Measurements from ENCODE around the gene MAGI1. TPM values are rescaled to one million over a fixed set of nuclear protein-coding genes. Genes with fewer than 3 reads are reported as not detected.

The MAGI1 gene
- total RNA-seq, 3 donors from 2014 or later = 22.1 to 94.4 (median 70.5) TPM

DNA sequence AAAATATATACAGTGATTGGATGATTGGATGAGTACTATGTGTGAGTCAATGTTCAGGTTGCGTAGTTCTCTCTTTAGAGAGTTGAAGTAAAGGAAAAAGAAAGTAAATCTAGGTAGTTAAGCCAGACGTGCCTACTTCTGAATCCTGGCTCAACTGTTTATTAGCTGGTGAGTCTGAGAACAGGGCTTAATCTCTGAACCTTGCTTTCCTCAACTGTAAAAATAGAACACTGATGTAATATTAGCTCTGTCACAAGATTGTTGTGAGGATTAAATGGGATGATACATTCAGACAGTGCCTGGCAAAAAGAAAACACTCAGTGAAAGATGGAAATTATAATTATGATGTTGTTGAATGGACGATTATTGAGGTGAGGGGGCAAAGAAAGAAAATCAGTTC lies 413.4 kb downstream of the MAGI1 start:
- no peaks in the 10 kb centered on the region for H3K36me3 ChIP-seq
- TF ChIP-seq CTCF (IDR thresholded peaks at IDR 0.05) (no peak), POLR2AphosphoS5 (IDR thresholded peaks at IDR 0.05) (no peak), POLR2A (IDR thresholded peaks at IDR 0.05) (no peak)
- no peaks in the 10 kb centered on the region for H3K9me3 ChIP-seq
- DNase-seq (ENCODE audit: low spot score in 2 of 2) = no peak
- no peaks in the 10 kb centered on the region for H3K27me3 ChIP-seq
- no peaks in the 10 kb centered on the region for H3K4me1 ChIP-seq
- H3K27ac ChIP-seq = no peak overlapping the region
- intact Hi-C loops (cut with DNase I; ENCODE audit: low total_unique reads) = no loop called here
- H3K4me3 ChIP-seq = no peak overlapping the region

GRCh38 chr3:65623362-65623761 lies 415.4 kb downstream of the MAGI1 start:
- Histone ChIP-seq H3K27ac (no peak overlapping the region), H3K4me3 (no peak overlapping the region), H3K36me3 (no peaks in the 10 kb centered on the region), H3K4me1 (no peaks in the 10 kb centered on the region), H3K27me3 (no peaks in the 10 kb centered on the region), H3K9me3 (no peaks in the 10 kb centered on the region)
- intact Hi-C loops (cut with DNase I; ENCODE audit: low total_unique reads) = no loop called here
- TF ChIP-seq POLR2A (IDR thresholded peaks at IDR 0.05) (no peak), POLR2AphosphoS5 (IDR thresholded peaks at IDR 0.05) (no peak)
- DNase-seq (ENCODE audit: low spot score in 2 of 2) = no peak

DNA sequence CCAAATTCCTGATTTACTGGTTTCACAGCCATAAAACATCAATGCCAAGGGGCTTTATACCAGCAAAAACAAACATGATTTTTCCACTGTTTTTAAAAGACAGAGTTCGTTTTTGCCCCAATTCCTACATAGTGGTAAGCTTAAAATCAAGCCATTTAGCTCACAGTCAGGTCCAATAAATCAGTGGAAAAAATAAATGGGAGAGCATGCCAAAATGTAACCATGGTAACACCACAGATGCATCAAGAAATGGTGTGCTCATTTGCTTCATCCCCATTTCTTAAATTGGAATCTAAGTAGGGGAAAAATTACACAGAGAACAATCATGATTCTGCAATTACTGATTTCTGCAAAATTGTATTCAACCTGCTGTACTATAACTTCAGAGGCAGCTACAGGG lies 418.8 kb downstream of the MAGI1 start:
- Histone ChIP-seq H3K4me3 (no peak overlapping the region), H3K9me3 (no peaks in the 10 kb centered on the region), H3K27ac (no peak overlapping the region), H3K27me3 (no peaks in the 10 kb centered on the region), H3K36me3 (no peaks in the 10 kb centered on the region), H3K4me1 (no peaks in the 10 kb centered on the region)
- intact Hi-C loops (cut with DNase I; ENCODE audit: low total_unique reads) = no loop called here
- TF ChIP-seq POLR2AphosphoS5 (IDR thresholded peaks at IDR 0.05) = no peak
- DNase-seq (ENCODE audit: low spot score in 2 of 2) = no peak

DNA sequence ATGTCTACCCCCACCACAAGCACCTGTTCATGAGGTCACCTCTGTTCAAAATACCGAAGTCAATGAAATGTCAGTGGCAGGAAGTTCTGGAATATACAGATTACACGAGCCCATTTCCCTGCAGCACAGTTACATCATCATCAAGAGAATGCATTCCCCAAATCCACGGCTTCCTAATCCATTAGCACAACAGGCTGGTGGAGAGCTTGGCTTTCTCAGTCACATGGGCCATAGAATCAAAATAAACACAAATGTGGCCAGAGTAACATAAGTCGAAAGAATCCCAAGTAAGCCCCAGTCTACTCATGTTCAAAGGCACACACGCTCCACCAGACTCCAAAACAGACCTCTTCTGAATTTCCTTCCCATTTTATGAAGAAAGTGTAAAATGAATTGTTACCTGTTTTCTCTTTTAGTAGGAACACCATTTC lies 419.3 kb downstream of the MAGI1 start:
- intact Hi-C loops (cut with DNase I; ENCODE audit: low total_unique reads) = no loop called here
- Histone ChIP-seq H3K27me3 (no peaks in the 10 kb centered on the region), H3K4me3 (no peak overlapping the region), H3K36me3 (no peaks in the 10 kb centered on the region), H3K27ac (no peak overlapping the region), H3K9me3 (no peaks in the 10 kb centered on the region), H3K4me1 (no peaks in the 10 kb centered on the region)
- no peak for TF ChIP-seq POLR2A (IDR thresholded peaks at IDR 0.05)
- TF ChIP-seq POLR2AphosphoS5 (IDR thresholded peaks at IDR 0.05) = no peak
- no peak for TF ChIP-seq CTCF (IDR thresholded peaks at IDR 0.05)
- DNase-seq (ENCODE audit: low spot score in 2 of 2) = no peak

- intact Hi-C loops (cut with DNase I; ENCODE audit: low total_unique reads) = no loop called here
- no peak overlapping the region for H3K4me3 ChIP-seq
- no peaks in the 10 kb centered on the region for H3K27me3 ChIP-seq
- no peaks in the 10 kb centered on the region for H3K9me3 ChIP-seq
- no peak overlapping the region for H3K27ac ChIP-seq
- no peaks in the 10 kb centered on the region for H3K4me1 ChIP-seq
- TF ChIP-seq POLR2AphosphoS5 (IDR thresholded peaks at IDR 0.05) (no peak), CTCF (IDR thresholded peaks at IDR 0.05) (no peak), POLR2A (IDR thresholded peaks at IDR 0.05) (no peak)
- no peaks in the 10 kb centered on the region for H3K36me3 ChIP-seq
- no peak for DNase-seq (ENCODE audit: low spot score in 2 of 2)
These were observed 420.1 kb downstream of the MAGI1 start for GRCh38 chr3:65618599-65618998.

- Histone ChIP-seq H3K27me3 (no peaks in the 10 kb centered on the region), H3K27ac (no peak overlapping the region), H3K36me3 (no peaks in the 10 kb centered on the region), H3K4me3 (no peak overlapping the region), H3K4me1 (no peaks in the 10 kb centered on the region), H3K9me3 (no peaks in the 10 kb centered on the region)
- DNase-seq (ENCODE audit: low spot score in 2 of 2) = no peak
- intact Hi-C loops (cut with DNase I; ENCODE audit: low total_unique reads) = no loop called here
- no peak for TF ChIP-seq CTCF (IDR thresholded peaks at IDR 0.05)
- TF ChIP-seq POLR2AphosphoS5 (IDR thresholded peaks at IDR 0.05) = no peak
- TF ChIP-seq POLR2A (IDR thresholded peaks at IDR 0.05) = no peak
These were observed 420.9 kb downstream of the MAGI1 start for GRCh38 chr3:65617787-65618186.

All from breast epithelium (tissue), 4 donors.